DOHH2 (cell line): Measurements from ENCODE around the gene GALNT17.

Experiments
- H3F3A ChIP-seq: fragments of 200-600 bp; sonication (generic), shearing (Covaris generic); 2 replicates; pipeline ENCODE4 v1.6.0; 2016; ENCODE audit warnings: antibody characterized with exemption, mild to moderate bottlenecking; ENCODE audit not compliant: control insufficient read depth, insufficient read depth
- H3K27ac ChIP-seq: fragments of 200-600 bp; sonication (generic); 2 replicates; pipeline ENCODE4 v1.5.1; 2014; ENCODE audit warnings: low read depth, mild to moderate bottlenecking, low read length, moderate library complexity
- H3K27me3 ChIP-seq: fragments of 200-600 bp; sonication (generic); 2 replicates; pipeline ENCODE4 v1.6.1; 2014; ENCODE audit warnings: mild to moderate bottlenecking, low read length, mixed read lengths; ENCODE audit not compliant: control insufficient read depth
- H3K36me3 ChIP-seq: fragments of 200-600 bp; sonication (generic); 2 replicates; pipeline ENCODE4 v1.6.1; 2014; ENCODE audit warnings: mild to moderate bottlenecking, low read length, moderate library complexity, mixed read lengths; ENCODE audit not compliant: control insufficient read depth
- H3K4me1 ChIP-seq: fragments of 200-600 bp; sonication (generic); 2 replicates; pipeline ENCODE4 v1.6.1; 2014; ENCODE audit warnings: mild to moderate bottlenecking, low read length, mixed read lengths; ENCODE audit not compliant: control insufficient read depth
- H3K4me2 ChIP-seq: fragments of 200-600 bp; sonication (generic); 2 replicates; pipeline ENCODE4 v1.6.0; 2014; ENCODE audit warnings: mild to moderate bottlenecking, low read length, moderate library complexity
- H3K4me3 ChIP-seq: fragments of 200-600 bp; sonication (generic); 2 replicates; pipeline ENCODE4 v1.5.1; 2014; ENCODE audit warnings: mild to moderate bottlenecking, low read length, mixed read lengths
- H3K79me2 ChIP-seq: fragments of 200-600 bp; sonication (generic); 2 replicates; pipeline ENCODE4 v1.6.1; 2014; ENCODE audit warnings: mild to moderate bottlenecking, low read length, mixed read lengths; ENCODE audit not compliant: control insufficient read depth
- H3K9me2 ChIP-seq: fragments of 200-600 bp; sonication (generic); replicated peaks from 2 replicates; pipeline ENCODE4 v1.6.1; 2014; ENCODE audit warnings: mild to moderate bottlenecking, low read length, mixed read lengths; ENCODE audit not compliant: control insufficient read depth
- H3K9me3 ChIP-seq: fragments of 200-600 bp; sonication (generic); 2 replicates; pipeline ENCODE4 v1.6.1; 2014; ENCODE audit warnings: antibody characterized with exemption, low read length, mixed read lengths; ENCODE audit not compliant: control insufficient read depth, insufficient read depth
- H4K20me1 ChIP-seq: fragments of 200-600 bp; sonication (generic); 2 replicates; pipeline ENCODE4 v1.6.0; 2014; ENCODE audit warnings: low read depth, mild to moderate bottlenecking, antibody characterized with exemption, low read length, moderate library complexity; ENCODE audit not compliant: control insufficient read depth, insufficient read depth
- CTCF ChIP-seq: fragments of 200-600 bp; sonication (generic); IDR thresholded peaks from one replicate; pipeline ENCODE4 v1.5.1; 2014; ENCODE audit warnings: antibody characterized with exemption, mild to moderate bottlenecking, low read depth, low read length; ENCODE audit not compliant: poor library complexity, severe bottlenecking
- EZH2phosphoT487 ChIP-seq: fragments of 200-600 bp; sonication (generic); IDR thresholded peaks from 2 replicates; pipeline ENCODE4 v1.6.1; 2017; ENCODE audit warnings: borderline replicate concordance, mild to moderate bottlenecking, antibody characterized with exemption, low read length, moderate library complexity, mixed read lengths

The GALNT17 gene

GRCh38 chr7:71679480-71679879, 547.5 kb downstream of the GALNT17 start:
- H3K79me2 ChIP-seq: no peaks in the 10 kb centered on the region
- no peaks in the 10 kb centered on the region for H3K27me3 ChIP-seq
- H3K27ac ChIP-seq: no peak overlapping the region
- H3K9me3 ChIP-seq: peaks cover 11% of the 10 kb centered on the region; the same call in 1 of the 2 replicates
- H3K4me1 ChIP-seq: no peaks in the 10 kb centered on the region
- no peaks in the 10 kb centered on the region for H4K20me1 ChIP-seq
- no peak overlapping the region for H3K4me3 ChIP-seq
- no peaks in the 10 kb centered on the region for H3K9me2 ChIP-seq
- no peaks in the 10 kb centered on the region for H3F3A ChIP-seq
- no peaks in the 10 kb centered on the region for H3K36me3 ChIP-seq
- no peak for TF ChIP-seq EZH2phosphoT487
- no peak overlapping the region for H3K4me2 ChIP-seq

GRCh38 chr7:71682181-71682580, 550.2 kb downstream of the GALNT17 start:
- H3K36me3 ChIP-seq: no peaks in the 10 kb centered on the region
- H3K9me2 ChIP-seq: no peaks in the 10 kb centered on the region
- H3K79me2 ChIP-seq: no peaks in the 10 kb centered on the region
- TF ChIP-seq CTCF (no peak), EZH2phosphoT487 (no peak)
- H3K4me3 ChIP-seq: no peak overlapping the region
- H4K20me1 ChIP-seq: no peaks in the 10 kb centered on the region
- no peaks in the 10 kb centered on the region for H3K4me1 ChIP-seq
- H3K27me3 ChIP-seq: no peaks in the 10 kb centered on the region
- H3K9me3 ChIP-seq: peaks cover 16% of the 10 kb centered on the region; the same call in 1 of the 2 replicates
- no peak overlapping the region for H3K4me2 ChIP-seq
- H3F3A ChIP-seq: no peaks in the 10 kb centered on the region
- no peak overlapping the region for H3K27ac ChIP-seq

- H3F3A ChIP-seq: no peaks in the 10 kb centered on the region
- no peak overlapping the region for H3K27ac ChIP-seq
- no peaks in the 10 kb centered on the region for H4K20me1 ChIP-seq
- H3K4me3 ChIP-seq: no peak overlapping the region
- H3K79me2 ChIP-seq: no peaks in the 10 kb centered on the region
- no peak for TF ChIP-seq CTCF
- TF ChIP-seq EZH2phosphoT487: no peak
- peaks cover 16% of the 10 kb centered on the region; the same call in 1 of the 2 replicates for H3K9me3 ChIP-seq
- H3K36me3 ChIP-seq: no peaks in the 10 kb centered on the region
- H3K4me2 ChIP-seq: no peak overlapping the region
- no peaks in the 10 kb centered on the region for H3K4me1 ChIP-seq
- no peaks in the 10 kb centered on the region for H3K9me2 ChIP-seq
- H3K27me3 ChIP-seq: no peaks in the 10 kb centered on the region
Observed at GRCh38 chr7:71682841-71683781, 551.2 kb downstream of the GALNT17 start.

- no peaks in the 10 kb centered on the region for H3K4me1 ChIP-seq
- no peak for TF ChIP-seq CTCF
- H3K27me3 ChIP-seq: no peaks in the 10 kb centered on the region
- H3F3A ChIP-seq: no peaks in the 10 kb centered on the region
- no peak overlapping the region for H3K4me2 ChIP-seq
- H3K36me3 ChIP-seq: no peaks in the 10 kb centered on the region
- H3K9me3 ChIP-seq: peaks cover 9% of the 10 kb centered on the region; the same call in 1 of the 2 replicates
- no peaks in the 10 kb centered on the region for H3K9me2 ChIP-seq
- no peak overlapping the region for H3K27ac ChIP-seq
- no peaks in the 10 kb centered on the region for H3K79me2 ChIP-seq
- no peak overlapping the region for H3K4me3 ChIP-seq
- no peaks in the 10 kb centered on the region for H4K20me1 ChIP-seq
Observed at GRCh38 chr7:71687286-71687685, 555.3 kb downstream of the GALNT17 start.
